K562 (cell line): Measurements from ENCODE around the gene MESP1. TPM values are rescaled to one million over a fixed set of nuclear protein-coding genes. Genes with fewer than 3 reads are reported as not detected.

ENCODE experiments used
- ATAC-seq: fragments of 200-7000 bp; cut with Tn5 transposase; 3 replicates; pipeline ENCODE4 v1.9.1; 2020; ENCODE audit warnings: moderate library complexity
- BruUV-seq: library from RNA; stranded (reverse); fragments of 400-500 nt; replicated peaks from 2 replicates; lab custom pipeline; 2021; lab: Mats Ljungman, UMichigan
- CTCF ChIA-PET: fragments of 300-600 bp; formaldehyde crosslinking; extraction: SDS; loops from one replicate; lab custom pipeline; 2021; ENCODE audit warnings: low intra/inter-chr PET ratio; lab: Yijun Ruan, JAX
- POLR2A ChIA-PET: fragments of 300-600, 350-650 bp; sonication (Branson Sonifier 250); formaldehyde crosslinking; extraction: SDS; loops from one replicate; lab custom pipeline; 2021; ENCODE audit warnings: antibody characterized with exemption, inconsistent platforms; lab: Yijun Ruan, JAX
- DNase-seq, 4 experiments: peaks; one replicate each; pipeline versions ENCODE4 v3.0.0 to v3.0.0-alpha.2; 2011 to 2018; ENCODE audit warnings: low spot score in 3 of 4, mixed read lengths in 3 of 4; ENCODE audit errors: extremely low read depth in 1 of 4
- FAIRE-seq: peaks from 2 replicates; lab custom pipeline; 2011; peaks lifted over from hg19 to GRCh38; lab: Jason Lieb, UNC
- H2AFZ ChIP-seq: 2 replicates; pipeline ENCODE4 v1.6.0; 2011; ENCODE audit warnings: low read depth, low read length, control low read depth, inconsistent platforms
- H3K27ac ChIP-seq: fragments of 200-600 bp; 3 replicates; pipeline ENCODE4 v1.8.0; 2011; ENCODE audit warnings: low read depth, mild to moderate bottlenecking, control low read depth, inconsistent platforms, low read length, moderate library complexity, mixed read lengths; ENCODE audit errors: extremely low read depth
- H3K27me3 ChIP-seq, 2 experiments: fragments of 300-600 bp in 1 of 2; 2 replicates in 1 of 2; 3 replicates in 1 of 2; pipeline versions ENCODE4 v1.6.0 to v1.8.0; 2011; ENCODE audit warnings: inconsistent platforms in 2 of 2, low read length in 2 of 2, mild to moderate bottlenecking in 1 of 2, mixed read lengths in 1 of 2, moderate library complexity in 1 of 2; ENCODE audit not compliant: control insufficient read depth in 2 of 2, insufficient read depth in 2 of 2
- H3K36me3 ChIP-seq: fragments of 300-600 bp; 3 replicates; pipeline ENCODE4 v1.8.0; 2011; ENCODE audit warnings: mild to moderate bottlenecking, low read length, inconsistent platforms; ENCODE audit not compliant: control insufficient read depth, insufficient read depth
- H3K4me1 ChIP-seq, 2 experiments: fragments of 200-600 bp in 1 of 2; replicated peaks in 1 of 2; 2 replicates in 1 of 2; 3 replicates in 1 of 2; pipeline versions ENCODE4 v1.5.1 to v1.8.0; 2011; ENCODE audit warnings: inconsistent platforms in 2 of 2, low read length in 2 of 2, mild to moderate bottlenecking in 1 of 2, mixed read lengths in 1 of 2, moderate library complexity in 1 of 2; ENCODE audit not compliant: control insufficient read depth in 2 of 2, insufficient read depth in 2 of 2
- H3K4me2 ChIP-seq: 2 replicates; pipeline ENCODE4 v1.6.1; 2011; ENCODE audit warnings: low read length, control low read depth, inconsistent platforms, mixed read lengths; ENCODE audit not compliant: insufficient read depth
- H3K4me3 ChIP-seq: fragments of 200-600 bp; sonication (generic), shearing (Covaris generic); 2 replicates; pipeline ENCODE4 v1.5.1; 2016; ENCODE audit warnings: control low read depth, inconsistent platforms
- H3K79me2 ChIP-seq: fragments of 200-600 bp; 3 replicates; pipeline ENCODE4 v1.8.0; 2011; ENCODE audit warnings: low read length, inconsistent platforms; ENCODE audit not compliant: control insufficient read depth, insufficient read depth
- H3K9ac ChIP-seq, 2 experiments: 2 replicates each; pipeline versions ENCODE4 v1.6.0 to v1.6.1; 2011; ENCODE audit warnings: low read depth in 2 of 2, low read length in 2 of 2, control low read depth in 1 of 2, inconsistent platforms in 1 of 2, mild to moderate bottlenecking in 1 of 2, mixed read lengths in 1 of 2; ENCODE audit not compliant: insufficient read depth in 1 of 2
- H3K9me1 ChIP-seq: one replicate; pipeline ENCODE4 v1.6.0; 2011; ENCODE audit warnings: inconsistent platforms, mild to moderate bottlenecking, low read length, moderate library complexity; ENCODE audit not compliant: control insufficient read depth, insufficient read depth
- H3K9me3 ChIP-seq: replicated peaks from 2 replicates; pipeline ENCODE4 v1.5.1; 2011; ENCODE audit warnings: low read depth, low read length, inconsistent platforms; ENCODE audit not compliant: control insufficient read depth, insufficient read depth
- H4K20me1 ChIP-seq: replicated peaks from 2 replicates; pipeline ENCODE4 v1.6.1; 2011; ENCODE audit warnings: low read length, inconsistent platforms, mixed read lengths; ENCODE audit not compliant: control insufficient read depth, insufficient read depth
- ADNP ChIP-seq: fragments of 200-800 bp; sonication (Bioruptor generic); IDR thresholded peaks from 2 replicates; pipeline ENCODE4 v1.6.1; 2016; ENCODE audit warnings: missing genetic modification characterization, missing compliant biosample characterization
- BCOR ChIP-seq: fragments of 450-650 bp; IDR thresholded peaks from 2 replicates; pipeline ENCODE4 v1.6.1; 2016
- ESRRA ChIP-seq: fragments of 450-650 bp; IDR thresholded peaks from 2 replicates; pipeline ENCODE4 v1.6.1; 2014; ENCODE audit warnings: low read depth, mild to moderate bottlenecking, moderate library complexity, borderline replicate concordance
- KDM1A ChIP-seq, 2 experiments: fragments of 450-650 bp; IDR thresholded peaks; 2 replicates each; pipeline ENCODE4 v1.6.1; 2016; ENCODE audit warnings: mild to moderate bottlenecking in 2 of 2
- PML ChIP-seq: IDR thresholded peaks from 2 replicates; pipeline ENCODE4 v1.6.1; 2012; ENCODE audit warnings: low read length, inconsistent platforms
- RBM25 ChIP-seq: fragments of 200-400 bp; formaldehyde crosslinking; IDR thresholded peaks from 2 replicates; pipeline ENCODE4 v1.6.1; 2018; ENCODE audit warnings: low read length, low read depth, moderate library complexity; ENCODE audit not compliant: severe bottlenecking
- RCOR1 ChIP-seq, 2 experiments: IDR thresholded peaks; 2 replicates each; pipeline ENCODE4 v1.6.1; 2012; ENCODE audit warnings: low read depth in 2 of 2, low read length in 2 of 2, borderline replicate concordance in 1 of 2, improper control_type of control experiment in 1 of 2
- RFX5 ChIP-seq: IDR thresholded peaks from 2 replicates; pipeline ENCODE4 v1.6.1; 2011; ENCODE audit warnings: low read depth, mild to moderate bottlenecking, improper control_type of control experiment, low read length
- SAFB2 ChIP-seq: fragments of 200-400 bp; formaldehyde crosslinking; IDR thresholded peaks from 2 replicates; pipeline ENCODE4 v1.6.1; 2018; ENCODE audit warnings: borderline replicate concordance, low read length, low read depth, moderate library complexity; ENCODE audit not compliant: severe bottlenecking
- ZNF740 ChIP-seq, 3 experiments: fragments of 200-800 bp in 1 of 3; sonication (Bioruptor generic) in 1 of 3; sonication (generic) in 1 of 3; formaldehyde crosslinking in 1 of 3; IDR thresholded peaks; 2 replicates each; pipeline versions ENCODE4 v1.6.1 to v1.8.0; 2016 to 2022; ENCODE audit warnings: mild to moderate bottlenecking in 2 of 3, missing compliant biosample characterization in 2 of 3, missing genetic modification characterization in 2 of 3, missing genetic modification reagents in 1 of 3
- ZNF764 ChIP-seq: fragments of 250-450 bp; sonication (Bioruptor Pico); IDR thresholded peaks from 2 replicates; pipeline ENCODE4 v1.4.0; 2020; ENCODE audit warnings: low read depth, mild to moderate bottlenecking, moderate library complexity
- WGBS: fragments of 100-300 bp; shearing (Covaris generic); methylation state at CpG from one replicate; pipeline ENCODE4 v1.1.6; 2016; ENCODE audit warnings: low coverage, mixed read lengths; ENCODE audit not compliant: insufficient coverage; ENCODE audit errors: missing lambda C conversion rate; 5-methylcytosine and 5-hydroxymethylcytosine counted together
- in situ Hi-C: fragments of 300-500 bp; cut with MboI; formaldehyde crosslinking; loops from 4 replicates; pipeline ENCODE4 v1.15.0; 2018; ENCODE audit warnings: inconsistent platforms, mixed read lengths
- intact Hi-C: fragments of 100-400 bp; cut with micrococcal nuclease; formaldehyde crosslinking; loops from 2 replicates; pipeline ENCODE4 v1.14.2; 2022
- polyA plus RNA-seq, 8 experiments: library from polyadenylated mRNA; depleted of rRNA in 4 of 8; stranded (reverse) in 5 of 8; unstranded in 3 of 8; fragments of >200 nt; fragmentation: Nextera tagmentation in 2 of 8; fragmentation: Illumina TruSeq in 1 of 8; extraction: Ambion mirVana in 2 of 8; extraction: Trizol in 1 of 8; gene quantifications; 2 replicates each; pipeline versions ENCODE4 v1.2.1 to v1.2.3, GENCODE V29; 2011 to 2014; ENCODE audit warnings: inconsistent platforms in 1 of 8, missing spikeins in 1 of 8
- total RNA-seq, 7 experiments: library from RNA; depleted of rRNA in 6 of 7; stranded (reverse); fragments of >200 nt in 6 of 7; fragmentation: Illumina TruSeq in 2 of 7; extraction: Trizol in 2 of 7; gene quantifications; 2 replicates each; pipeline versions ENCODE4 v1.2.1 to v1.2.3, GENCODE V29; 2011 to 2021; ENCODE audit warnings: low replicate concordance in 1 of 7

The MESP1 gene
- total and polyA plus RNA-seq, 9 of the 15 experiments (the other 6 are each of a cell fraction or from before 2014, with no cell fraction given) = 0.14 to 1.1 (median 0.36) TPM; not detected in 4

DNA sequence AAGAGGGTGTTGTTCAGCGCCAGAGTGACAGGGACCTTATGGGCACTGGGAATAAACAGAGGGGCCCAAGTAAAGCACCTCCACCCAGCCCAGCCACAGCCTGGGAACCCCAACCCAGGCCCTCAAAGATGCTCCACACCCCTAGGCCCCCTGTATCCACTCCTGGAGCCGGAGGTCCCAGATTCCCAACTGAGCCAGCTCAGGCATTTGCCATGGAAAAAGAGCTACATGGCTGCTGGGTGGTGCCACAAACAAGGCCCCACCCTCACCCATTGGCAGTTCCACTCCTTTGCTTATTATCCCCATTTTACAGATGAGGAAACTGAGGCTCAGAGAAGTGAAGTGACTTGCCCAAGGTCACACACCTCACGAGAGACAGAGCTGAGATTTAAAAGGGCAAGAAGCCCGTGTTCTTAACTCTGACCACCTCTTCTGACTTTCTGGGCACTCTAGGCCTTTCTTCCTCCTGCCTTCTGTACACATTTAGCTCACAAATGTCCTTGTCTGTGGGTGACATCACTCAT, 46.7 kb upstream of the MESP1 start:
- Histone ChIP-seq H3K4me2 (no peak overlapping the region), H3K27ac (no peak overlapping the region), H4K20me1 (peaks cover 2% of the 10 kb centered on the region; the same call in 1 of the 2 replicates), H3K9me3 (no peaks in the 10 kb centered on the region)
- 39% methylated on average over 4 of the region's 4 CpGs for WGBS
- intact Hi-C loops = no loop called here
- TF ChIP-seq PML (no peak), RBM25 (peak; percentile 64), ZNF764 (no peak), ESRRA (peak; percentile 35; the same call in 1 of the 2 replicates), RCOR1 (IDR thresholded peaks at IDR 0.05; ENCODE audit: borderline replicate concordance in 1 of 2, low read depth in 2 of 2, low read length in 2 of 2) (0 out of 4 replicates have a peak, but pooled peaks of 1 of the 2 experiments have one; percentile 29), ADNP (tag) (0 out of 2 replicates have a peak, but pooled peaks have one; percentile 39), SAFB2 (no peak), BCOR (peak; percentile 39; the same call in 1 of the 2 replicates), KDM1A (IDR thresholded peaks at IDR 0.05) (0 out of 4 replicates have a peak, but pooled peaks of 1 of the 2 experiments have one; percentile 33), ZNF740 (CRISPR knock-in tag; IDR thresholded peaks at IDR 0.05) (no peak), ZNF740 (tag; IDR thresholded peaks at IDR 0.05) (no peak), RFX5 (no peak)
- TF ChIP-seq, all 486 proteins: peak for 6
- H3K27me3 ChIP-seq = peaks cover 0 to 7% of the 10 kb centered on the region in 2 experiments; a peak in 1 of 5 replicates
- H3K9me1 ChIP-seq = no peaks in the 10 kb centered on the region
- no peak overlapping the region for H2AFZ ChIP-seq
- no peaks in the 10 kb centered on the region for H3K79me2 ChIP-seq
- no peaks in the 10 kb centered on the region for H3K36me3 ChIP-seq
- POLR2A ChIA-PET = interaction anchor here (0.8 kb wide), 1 partner anchor 17 kb away, joined by 3 read pairs; no protein-coding TSS in a partner anchor
- H3K4me3 ChIP-seq = no peak overlapping the region
- H3K9ac ChIP-seq = 0 out of 4 replicates have a peak overlapping the region, but pooled peaks of 1 of the 2 experiments have one; percentile 7
- no peak for DNase-seq
- CTCF ChIA-PET = no interaction called here
- no peak for ATAC-seq
- BruUV-seq = no TSS peak
- FAIRE-seq = no peak
- in situ Hi-C loops = no loop called here
- peaks cover 0 to 11% of the 10 kb centered on the region in 2 experiments; a peak in 3 of 5 replicates for H3K4me1 ChIP-seq
